GM18526 (cell line): ENCODE results near the gene SLC27A1.

ENCODE experiments used
- POLR2A ChIP-seq: IDR thresholded peaks from 3 replicates; pipeline ENCODE4 v1.6.1; 2011; ENCODE audit not compliant: insufficient read length; ENCODE audit errors: extremely low read depth

SLC27A1 gene

DNA sequence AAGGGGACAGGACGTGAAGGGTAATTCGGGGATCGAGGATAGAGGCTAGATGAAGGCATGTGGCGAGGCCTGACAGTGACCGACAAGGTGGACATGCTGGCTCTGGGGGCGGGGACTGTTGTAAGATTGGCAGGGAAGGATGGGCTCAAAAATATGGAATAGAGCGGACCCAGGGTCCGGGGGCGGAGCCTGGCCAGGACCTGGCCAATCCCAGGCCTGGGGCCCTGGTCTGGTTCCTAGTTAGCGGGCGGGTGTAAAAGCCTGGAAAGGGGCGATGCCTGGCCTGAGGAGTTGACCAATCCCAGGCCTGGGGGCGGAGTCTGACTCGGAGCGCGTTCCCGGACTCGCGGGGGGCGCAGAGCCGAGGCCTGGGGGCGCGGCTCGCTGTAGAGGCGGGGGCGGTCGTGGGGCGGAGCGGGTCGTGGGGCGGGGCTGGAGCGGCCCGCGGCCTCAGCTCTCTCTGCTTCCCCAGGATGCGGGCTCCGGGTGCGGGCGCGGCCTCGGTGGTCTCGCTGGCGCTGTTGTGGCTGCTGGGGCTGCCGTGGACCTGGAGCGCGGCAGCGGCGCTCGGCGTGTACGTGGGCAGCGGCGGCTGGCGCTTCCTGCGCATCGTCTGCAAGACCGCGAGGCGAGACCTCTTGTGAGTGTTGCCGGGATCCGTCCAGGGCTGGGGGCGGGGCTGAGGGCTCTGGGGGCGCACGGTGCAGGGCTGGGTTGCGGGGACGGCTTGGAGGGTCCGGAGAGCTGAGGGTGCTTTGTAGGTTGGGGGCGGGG lies at the start of gene SLC27A1:
Gene SLC27A1 (plus strand): TSS at position 457 of the 774 bp plus-strand sequence. CDS start 17 bp downstream, at position 474.
- peak; percentile 16 for TF ChIP-seq POLR2A

DNA sequence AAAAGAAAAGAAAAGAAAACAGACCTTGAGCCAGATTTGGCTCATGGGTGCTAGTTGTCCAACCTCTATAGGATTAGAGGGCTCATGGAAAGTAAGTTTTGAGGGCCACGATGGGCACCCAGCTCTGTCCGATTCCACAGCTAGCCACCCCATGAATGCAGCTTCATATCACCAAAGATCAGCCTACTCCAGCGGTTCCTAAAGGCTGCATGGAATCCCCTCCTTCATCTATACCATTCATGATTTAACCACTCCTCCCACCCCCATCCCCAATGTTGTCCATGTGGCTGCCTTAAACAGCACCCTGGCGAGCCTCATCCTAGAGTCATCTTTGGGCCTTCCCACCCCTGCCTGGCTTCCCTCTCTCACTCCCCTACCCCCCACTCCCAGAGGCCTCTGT lies 48.4 kb upstream of the SLC27A1 start:
- no peak for TF ChIP-seq POLR2A

DNA sequence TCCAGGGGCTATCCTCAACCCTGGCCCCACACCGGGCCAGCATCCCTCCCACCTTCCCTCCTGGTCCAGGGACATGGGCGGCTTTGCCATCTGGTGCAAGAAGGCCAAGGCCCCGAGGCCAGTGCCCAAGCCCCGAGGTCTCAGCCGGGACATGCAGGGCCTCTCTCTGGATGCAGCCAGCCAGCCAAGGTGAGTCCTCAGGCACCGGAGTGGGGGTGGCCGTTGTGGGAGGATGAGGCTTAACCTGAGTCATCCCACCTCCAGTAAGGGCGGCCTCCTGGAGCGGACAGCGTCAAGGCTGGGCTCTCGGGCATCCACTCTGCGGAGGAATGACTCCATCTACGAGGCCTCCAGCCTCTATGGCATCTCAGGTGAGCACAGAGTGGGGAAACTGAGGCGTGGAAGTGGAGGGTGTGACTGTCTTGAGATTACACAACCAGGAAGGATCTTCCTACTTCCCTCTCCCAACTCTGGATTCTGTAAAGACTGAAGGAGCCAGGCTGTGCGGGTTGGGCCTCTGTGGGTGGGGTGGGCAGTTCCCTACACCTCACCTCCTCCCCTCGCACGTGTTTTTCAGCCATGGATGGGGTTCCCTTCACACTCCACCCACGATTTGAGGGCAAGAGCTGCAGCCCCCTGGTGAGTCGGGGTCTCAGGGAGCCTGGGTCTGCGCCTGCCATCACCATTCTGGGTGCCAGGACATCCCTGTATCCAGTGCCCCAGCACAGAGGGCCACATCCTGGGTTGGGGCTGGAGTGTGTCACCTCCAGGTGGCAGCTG lies 46.7 kb upstream of the SLC27A1 start:
- TF ChIP-seq POLR2A = no peak

DNA sequence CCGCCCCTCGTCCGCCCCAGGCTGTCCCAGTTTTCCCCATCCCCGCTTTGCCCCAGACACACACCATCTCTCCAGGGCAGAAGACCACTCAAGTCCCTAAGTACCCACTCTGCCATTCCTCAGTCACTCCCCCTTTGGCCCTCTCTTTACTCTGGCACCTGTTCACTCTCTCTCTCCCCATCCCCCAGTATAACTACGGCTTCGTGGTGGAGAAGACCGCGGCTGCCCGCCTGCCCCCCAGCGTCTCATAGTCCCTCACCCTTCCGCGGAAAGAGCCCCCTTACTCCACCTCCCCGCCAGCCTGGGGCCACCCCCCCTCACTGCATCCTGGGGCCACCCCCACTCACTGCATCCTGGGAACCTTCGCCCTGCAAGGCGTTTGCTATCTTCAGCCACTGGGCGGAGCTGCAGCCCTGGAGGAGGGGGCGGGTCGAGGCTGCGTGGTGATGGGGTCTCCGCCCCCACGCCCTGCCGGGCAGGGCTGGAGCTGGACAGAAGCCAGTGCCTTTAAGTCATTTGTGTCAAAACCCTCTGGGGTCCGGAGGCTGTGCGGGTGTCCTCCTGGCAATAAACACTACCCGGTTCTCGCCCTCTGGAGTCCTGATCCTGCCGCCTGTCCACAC lies 45.5 kb upstream of the SLC27A1 start:
- no peak for TF ChIP-seq POLR2A

DNA sequence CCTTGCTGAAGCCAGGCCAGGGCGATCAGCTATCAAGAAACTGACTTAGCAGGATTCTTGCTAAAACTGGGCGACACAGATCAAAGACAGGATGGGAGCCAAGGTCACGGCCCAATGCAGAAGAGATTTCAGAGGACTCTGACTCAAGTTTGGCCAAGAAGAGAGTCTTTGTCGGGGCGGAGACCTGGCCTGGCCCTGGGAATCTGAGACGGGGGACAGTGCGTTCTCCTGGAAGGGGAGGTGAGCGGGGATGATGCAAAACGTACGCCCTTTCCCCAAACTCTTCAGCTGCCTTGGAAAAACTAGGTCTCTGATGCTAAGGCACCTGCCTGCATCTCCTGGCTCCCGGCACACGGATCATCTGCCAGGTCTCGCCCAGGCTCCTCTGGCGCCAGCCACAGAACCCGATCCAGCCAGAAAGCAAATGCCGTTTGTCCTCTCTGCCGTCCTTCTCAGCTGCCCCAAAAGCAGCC lies 40.6 kb upstream of the SLC27A1 start:
- TF ChIP-seq POLR2A = no peak

DNA sequence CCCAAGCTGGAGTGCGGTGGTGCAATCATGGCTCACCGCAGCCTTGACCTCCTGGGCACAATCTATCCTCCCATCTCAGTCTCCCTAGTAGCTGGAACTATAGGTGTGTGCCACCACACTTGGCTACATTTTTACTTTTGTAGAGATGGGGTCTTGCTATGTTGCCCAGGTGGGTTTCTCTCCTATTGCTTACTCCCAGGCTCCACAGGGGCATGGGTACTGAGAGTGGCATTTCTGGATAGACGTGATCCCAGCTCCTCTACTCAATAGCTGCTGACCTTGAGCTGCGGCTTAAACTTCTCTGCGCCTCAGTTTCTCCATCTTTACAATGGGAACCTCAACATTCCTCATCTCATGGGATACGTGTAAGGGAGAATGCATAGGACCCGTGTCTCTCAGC lies 38.9 kb upstream of the SLC27A1 start:
- TF ChIP-seq POLR2A = no peak

DNA sequence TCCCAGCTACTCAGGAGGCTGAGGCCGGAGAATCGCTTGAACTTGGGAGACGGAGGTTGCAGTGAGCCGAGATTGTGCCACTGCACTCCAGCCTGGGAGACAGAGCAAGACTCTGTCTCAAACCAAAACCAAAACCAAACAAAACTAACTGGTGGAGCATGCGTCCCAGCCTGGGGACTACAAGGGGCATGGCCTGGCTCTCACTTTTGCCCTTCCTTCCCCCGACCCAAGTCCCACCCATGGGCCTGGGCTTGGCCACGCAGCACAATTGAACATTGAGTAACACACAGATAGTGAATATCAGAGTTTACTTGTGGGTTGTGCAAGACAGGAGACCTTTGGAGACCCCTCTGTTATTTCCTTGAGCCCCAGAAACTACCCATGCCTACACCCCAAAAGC lies 35.1 kb upstream of the SLC27A1 start:
- no peak for TF ChIP-seq POLR2A

DNA sequence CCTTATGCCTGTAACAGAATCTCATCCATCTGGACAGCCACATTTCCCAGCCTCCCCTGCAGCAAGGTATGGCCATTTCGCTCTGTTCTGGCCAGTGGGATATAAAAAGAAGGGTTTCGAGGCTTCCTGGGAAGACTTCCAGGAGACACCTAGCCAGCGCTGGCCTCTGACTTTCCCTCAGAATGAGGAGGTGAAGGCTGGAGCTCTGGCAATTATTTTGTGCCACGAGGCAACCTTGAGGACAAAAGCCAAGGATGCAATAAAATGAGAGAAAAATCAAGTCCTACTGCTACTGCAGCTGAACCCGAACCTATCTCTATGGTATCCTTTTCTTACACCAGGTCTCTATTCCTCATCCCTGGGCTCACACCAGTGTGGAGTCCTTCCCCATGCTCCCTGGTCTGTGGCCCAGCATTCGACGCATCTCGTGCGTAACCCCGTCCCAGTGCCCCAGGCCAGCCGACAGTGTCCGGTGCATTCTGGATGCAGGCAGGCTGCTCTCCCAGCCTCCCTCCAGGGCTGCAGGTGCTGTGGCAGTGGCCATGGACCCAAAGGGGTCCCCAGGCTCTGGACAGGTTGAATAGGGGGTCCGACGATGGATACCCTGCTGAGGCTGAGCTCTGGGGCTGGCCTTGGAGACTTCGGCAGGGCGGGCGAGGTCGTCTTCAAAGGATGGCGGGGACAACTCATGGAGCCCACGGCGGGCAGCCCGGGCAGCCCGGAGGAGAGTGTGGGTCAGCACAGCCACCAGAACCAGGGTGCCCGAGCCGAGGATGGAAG lies 34.0 kb upstream of the SLC27A1 start:
- TF ChIP-seq POLR2A = no peak

DNA sequence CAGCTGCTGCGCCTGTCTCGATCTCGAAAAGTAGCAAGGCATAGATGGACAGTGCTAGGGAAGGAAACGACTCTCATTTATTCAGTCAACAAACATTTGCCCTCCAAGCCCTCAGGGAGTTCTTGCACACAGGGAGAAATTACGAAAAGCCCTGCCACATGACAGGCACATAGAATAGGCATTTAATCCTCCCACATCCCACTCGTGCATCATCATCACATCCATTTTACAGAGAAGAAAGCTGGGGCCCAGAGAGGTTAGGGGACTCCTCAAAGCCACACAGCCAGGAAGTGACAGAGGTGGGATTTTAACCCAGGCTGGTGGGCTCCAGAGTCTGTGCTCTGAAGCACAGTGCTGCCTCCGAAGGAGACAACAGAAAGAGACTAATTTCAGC lies 33.5 kb upstream of the SLC27A1 start:
- no peak for TF ChIP-seq POLR2A

DNA sequence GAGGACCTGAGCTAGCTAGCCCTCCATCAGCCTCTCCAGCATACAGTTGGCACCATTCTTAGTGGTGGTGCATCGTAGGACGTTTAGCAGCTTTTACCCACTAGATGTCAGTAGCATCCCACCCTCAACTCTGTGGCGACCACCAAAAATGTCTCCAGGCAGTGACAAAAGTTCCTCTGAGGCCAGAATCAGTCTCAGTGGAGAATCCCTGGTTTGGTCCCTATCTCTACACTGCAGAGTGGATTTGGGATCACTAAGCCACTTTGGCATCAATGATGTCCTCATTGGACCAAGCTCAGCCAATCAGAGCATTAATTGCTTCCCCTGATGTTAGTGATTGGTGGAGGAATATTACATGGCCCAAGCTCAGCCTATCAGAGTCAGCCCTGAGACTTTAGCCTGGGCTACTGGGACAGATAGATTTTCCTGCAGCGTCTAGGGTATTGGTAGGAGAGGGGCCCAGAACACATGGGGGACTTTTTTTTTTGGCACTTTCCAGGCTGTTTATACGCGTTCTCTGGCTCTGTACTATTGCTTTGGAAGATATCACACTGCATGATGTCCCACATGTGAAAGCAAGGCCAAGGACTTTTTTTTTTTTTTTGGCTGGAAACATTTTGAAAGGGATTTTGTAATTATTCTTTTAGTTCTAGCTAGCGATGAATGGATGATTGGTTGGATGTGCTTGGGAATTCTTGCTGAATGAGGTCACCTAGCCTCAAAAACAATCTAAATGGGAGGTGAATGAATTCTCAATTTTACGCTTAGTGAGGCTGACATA lies 28.9 kb upstream of the SLC27A1 start:
- no peak for TF ChIP-seq POLR2A

DNA sequence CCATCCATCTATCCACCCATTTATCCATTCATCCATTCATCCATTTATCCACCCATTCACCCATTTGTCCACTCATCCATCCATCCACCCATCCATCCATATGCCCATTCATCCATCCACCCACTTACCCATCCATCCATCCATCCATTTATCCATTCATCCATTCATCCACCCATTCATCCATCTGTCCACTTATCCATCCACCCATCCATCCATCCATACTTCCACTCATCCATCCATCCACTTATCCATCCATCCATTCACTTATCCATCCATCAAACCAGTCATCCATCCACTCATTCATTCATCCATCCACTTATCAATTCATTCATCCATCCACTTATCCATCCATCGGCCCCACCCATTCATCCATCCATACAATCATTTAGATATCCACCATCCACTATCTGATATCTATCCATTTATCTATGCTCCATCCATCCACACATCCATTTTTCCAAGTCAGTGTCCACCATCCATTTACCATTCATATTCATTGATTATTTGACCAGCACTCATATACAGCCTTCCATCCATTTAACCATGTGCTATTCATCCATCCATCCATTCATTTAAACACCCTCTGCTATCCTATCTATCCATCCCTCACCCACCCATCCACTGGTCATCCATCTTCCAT lies 24.7 kb upstream of the SLC27A1 start:
- TF ChIP-seq POLR2A = no peak

DNA sequence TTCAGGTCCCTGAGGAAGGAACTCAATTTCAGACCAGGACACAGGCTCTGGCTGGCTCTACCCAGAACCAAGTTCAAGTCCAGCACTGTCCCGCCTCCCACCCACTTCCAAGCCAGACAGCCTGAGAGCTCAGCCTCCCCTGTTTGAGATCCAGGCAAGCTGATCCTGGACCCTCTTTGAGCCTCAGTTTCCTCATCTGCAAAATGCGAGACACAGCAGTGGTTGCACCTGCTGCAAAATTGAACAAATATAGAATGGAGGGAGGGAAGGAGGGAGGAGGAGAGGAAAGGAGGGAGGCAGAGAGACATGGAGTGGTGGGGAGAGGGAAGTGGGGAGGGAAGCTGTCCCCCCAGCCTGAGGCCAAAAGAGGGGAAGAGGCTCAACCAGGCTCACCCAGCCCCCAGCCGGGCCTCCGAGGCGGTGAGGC lies 22.6 kb upstream of the SLC27A1 start:
- no peak for TF ChIP-seq POLR2A

DNA sequence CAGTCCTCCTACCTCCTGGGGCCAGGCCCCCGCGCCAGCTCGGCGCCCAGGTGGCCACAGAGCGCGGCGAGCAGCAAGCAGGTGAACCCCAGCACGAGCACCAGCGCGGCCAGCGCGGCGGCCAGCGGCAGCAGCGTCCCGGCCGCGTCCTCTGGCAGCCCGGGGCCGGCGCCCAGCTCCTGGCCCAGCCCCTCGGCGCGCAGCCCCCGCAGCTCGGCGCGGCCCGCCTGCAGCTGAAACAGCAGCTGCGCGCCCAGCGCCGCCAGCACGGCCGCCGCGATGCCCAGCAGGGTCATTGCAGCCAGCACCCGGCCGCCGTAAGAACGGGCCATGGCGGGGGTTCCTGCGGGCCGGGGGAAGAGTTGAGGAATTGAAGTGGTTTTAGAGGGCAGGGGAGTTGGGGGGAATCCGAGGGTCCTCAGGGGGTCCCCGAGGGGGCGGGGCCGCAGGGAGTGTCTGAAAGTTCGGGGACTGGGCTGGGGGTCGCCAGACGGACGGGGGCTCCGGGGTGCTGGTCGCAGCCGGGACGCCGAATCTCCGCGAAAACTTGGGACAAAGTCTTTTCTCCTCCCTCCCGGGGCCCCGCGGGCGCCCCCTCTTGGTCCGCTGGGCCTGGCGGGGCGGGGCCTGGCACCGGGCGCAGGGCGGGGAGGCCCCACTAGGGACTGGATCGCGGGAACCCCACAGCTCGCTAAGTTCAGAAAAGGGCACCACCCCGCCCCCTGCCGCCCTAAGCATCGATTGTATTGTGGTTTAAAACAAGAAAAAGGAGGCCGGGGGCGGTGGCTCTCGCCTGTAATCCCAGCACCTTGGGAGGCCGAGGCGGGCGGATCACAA lies 22.0 kb upstream of the SLC27A1 start, which contains the start of gene TMEM221:
Gene TMEM221 (minus strand): TSS at position 538 of the 837 bp plus-strand sequence. CDS start 206 bp downstream, at position 332.
- no peak for TF ChIP-seq POLR2A
